SK-N-DZ (cell line): ENCODE measurements around the gene CAV3.

Experiments used
- DNase-seq: peaks from one replicate; pipeline ENCODE4 v3.0.0-alpha.2; 2015; ENCODE audit warnings: low spot score

CAV3 gene

GRCh38 chr3:8794247-8794646, 60.6 kb downstream of the CAV3 start:
- DNase-seq, result no peak
